ENCODE measurements around the gene KATNIP.

The KATNIP gene

DNA sequence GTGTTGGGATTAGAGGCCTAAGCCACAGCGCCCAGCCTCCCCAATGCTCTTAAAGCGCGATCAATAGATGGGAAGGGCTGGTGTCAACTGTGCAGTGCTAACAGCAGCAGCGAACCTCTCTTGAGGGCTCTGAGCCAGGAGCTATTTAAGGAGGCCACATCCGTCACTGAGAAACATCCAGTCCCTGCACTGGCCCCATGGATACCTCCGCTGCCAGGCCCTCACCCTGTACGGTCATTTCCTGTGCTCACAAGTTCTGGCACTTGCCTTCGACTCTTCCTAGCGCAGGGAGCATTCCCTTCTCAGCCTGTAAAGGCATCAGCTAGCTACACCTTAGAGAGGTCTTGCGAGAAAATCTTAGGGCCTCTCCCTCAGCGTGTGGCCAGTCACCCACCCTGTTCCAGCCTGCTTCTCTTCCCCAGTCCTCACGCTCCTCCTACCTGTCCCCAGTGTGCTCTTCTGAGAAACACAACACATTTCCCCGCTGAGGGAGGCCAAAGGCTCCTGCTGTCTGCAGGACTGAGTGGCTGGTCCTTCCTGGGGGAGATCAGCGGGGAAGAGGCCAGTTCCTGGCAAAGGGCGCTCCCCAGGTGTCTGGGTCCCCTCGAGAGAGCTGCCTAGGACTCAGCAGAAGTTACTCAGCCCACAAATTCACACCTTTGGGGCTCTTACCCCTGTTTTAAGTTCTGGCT, 28.8 kb upstream of the KATNIP start:
- H3K4me3 ChIP-seq (ENCODE audit: control insufficient read depth, low read depth, low read length) = no peak overlapping the region
- no peak for DNase-seq (ENCODE audit: low read depth)
- TF ChIP-seq, protein P1, sequence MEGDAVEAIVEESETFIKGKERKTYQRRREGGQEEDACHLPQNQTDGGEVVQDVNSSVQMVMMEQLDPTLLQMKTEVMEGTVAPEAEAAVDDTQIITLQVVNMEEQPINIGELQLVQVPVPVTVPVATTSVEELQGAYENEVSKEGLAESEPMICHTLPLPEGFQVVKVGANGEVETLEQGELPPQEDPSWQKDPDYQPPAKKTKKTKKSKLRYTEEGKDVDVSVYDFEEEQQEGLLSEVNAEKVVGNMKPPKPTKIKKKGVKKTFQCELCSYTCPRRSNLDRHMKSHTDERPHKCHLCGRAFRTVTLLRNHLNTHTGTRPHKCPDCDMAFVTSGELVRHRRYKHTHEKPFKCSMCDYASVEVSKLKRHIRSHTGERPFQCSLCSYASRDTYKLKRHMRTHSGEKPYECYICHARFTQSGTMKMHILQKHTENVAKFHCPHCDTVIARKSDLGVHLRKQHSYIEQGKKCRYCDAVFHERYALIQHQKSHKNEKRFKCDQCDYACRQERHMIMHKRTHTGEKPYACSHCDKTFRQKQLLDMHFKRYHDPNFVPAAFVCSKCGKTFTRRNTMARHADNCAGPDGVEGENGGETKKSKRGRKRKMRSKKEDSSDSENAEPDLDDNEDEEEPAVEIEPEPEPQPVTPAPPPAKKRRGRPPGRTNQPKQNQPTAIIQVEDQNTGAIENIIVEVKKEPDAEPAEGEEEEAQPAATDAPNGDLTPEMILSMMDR (conservative IDR thresholded peaks at IDR 0.05; ENCODE audit: control insufficient read depth, insufficient read depth, low read depth, low read length) = no peak

DNA sequence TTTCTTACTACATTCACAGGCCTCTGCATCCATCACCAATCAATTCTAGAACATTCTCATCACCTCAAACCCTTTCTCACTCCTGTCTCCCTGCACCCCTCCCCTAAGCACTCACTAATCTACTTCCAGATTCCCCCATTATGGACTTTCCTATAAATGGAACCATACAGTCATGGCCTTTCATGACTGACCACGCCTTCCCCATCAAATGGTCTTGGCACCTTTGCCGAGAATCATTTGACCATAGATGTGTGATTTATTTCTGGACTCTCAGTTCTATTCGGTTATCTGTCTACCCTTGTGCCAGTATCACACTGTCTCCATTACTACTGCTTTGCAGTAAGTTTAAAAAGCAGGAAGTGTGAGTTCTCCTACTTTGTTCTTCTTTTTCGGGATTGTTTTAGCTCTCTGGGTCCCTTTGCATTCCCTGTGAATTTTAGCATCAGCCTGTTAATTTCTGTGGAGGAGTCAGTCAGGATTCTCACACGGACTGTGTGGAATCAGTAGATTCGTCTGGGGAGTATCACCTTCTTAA, 27.7 kb upstream of the KATNIP start:
- TF ChIP-seq, protein P1 (conservative IDR thresholded peaks at IDR 0.05; ENCODE audit: control insufficient read depth, insufficient read depth, low read depth, low read length) = no peak
- DNase-seq (ENCODE audit: low read depth) = no peak
- no peak overlapping the region for H3K4me3 ChIP-seq (ENCODE audit: control insufficient read depth, low read depth, low read length)

DNA sequence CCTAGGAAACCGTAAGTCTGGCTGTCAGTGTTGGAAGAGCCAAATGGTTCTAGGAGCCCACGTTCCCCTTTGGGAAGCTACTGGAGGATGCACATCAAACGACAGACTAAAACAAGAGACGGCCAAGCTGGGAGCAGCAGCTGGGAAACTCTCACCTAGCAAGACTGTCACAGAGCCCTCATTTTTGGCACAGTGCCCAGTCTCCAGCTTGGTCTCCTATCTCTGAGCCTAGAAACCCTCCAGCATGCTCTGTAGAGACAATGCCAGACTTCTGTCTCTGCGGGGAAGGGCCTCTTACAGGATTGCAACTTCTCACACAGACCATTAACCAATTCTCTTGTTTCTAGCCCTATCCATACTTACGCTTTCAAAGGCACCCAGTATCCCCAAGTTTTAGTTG, 23.8 kb upstream of the KATNIP start:
- DNase-seq (ENCODE audit: low read depth) = no peak
- TF ChIP-seq, protein P1 (conservative IDR thresholded peaks at IDR 0.05; ENCODE audit: control insufficient read depth, insufficient read depth, low read depth, low read length) = no peak
- H3K4me3 ChIP-seq (ENCODE audit: control insufficient read depth, low read depth, low read length) = no peak overlapping the region

DNA sequence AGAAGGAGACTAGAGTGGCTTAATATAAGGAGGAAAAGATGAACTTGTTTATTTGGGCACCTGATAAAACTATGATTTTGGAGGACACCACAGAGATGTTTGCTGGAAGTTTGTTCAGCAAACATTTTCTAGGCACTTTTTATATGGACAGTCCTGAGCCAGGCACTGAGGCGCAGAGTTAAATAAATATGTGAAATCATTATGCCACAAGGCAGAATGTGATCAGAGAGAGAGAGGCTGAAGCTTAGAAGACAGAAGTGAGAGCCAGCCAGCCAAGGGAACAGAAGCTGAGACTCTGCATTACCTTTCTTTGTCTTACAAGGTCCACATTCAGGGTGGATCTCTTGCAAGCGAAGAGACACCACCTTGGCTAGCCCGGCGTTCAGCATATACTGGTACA, 21.6 kb upstream of the KATNIP start:
- no peak for DNase-seq (ENCODE audit: low read depth)
- TF ChIP-seq, protein P1 (conservative IDR thresholded peaks at IDR 0.05; ENCODE audit: control insufficient read depth, insufficient read depth, low read depth, low read length) = no peak
- no peak overlapping the region for H3K4me3 ChIP-seq (ENCODE audit: control insufficient read depth, low read depth, low read length)

DNA sequence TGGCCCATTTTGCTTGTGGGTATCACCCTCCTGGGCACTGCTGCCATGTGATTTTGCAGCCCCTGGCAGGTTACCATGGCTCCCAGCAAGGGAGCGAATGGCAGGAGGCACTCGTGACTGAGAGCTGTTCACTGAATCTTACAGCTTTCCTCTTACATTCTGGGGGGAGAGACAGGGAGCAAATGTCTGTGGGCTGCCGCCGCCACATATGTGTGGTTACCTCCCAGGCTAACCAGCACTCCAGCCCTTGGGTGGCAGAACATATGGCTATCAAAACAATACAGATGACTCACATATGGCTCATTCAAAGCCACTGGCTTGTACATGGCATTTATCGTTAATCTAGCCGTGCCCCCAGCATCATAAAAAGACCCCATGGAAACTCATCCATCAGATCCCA, 20.0 kb upstream of the KATNIP start:
- TF ChIP-seq, protein P1 (conservative IDR thresholded peaks at IDR 0.05; ENCODE audit: control insufficient read depth, insufficient read depth, low read depth, low read length) = no peak
- no peak overlapping the region for H3K4me3 ChIP-seq (ENCODE audit: control insufficient read depth, low read depth, low read length)
- peak; percentile 76 for DNase-seq (ENCODE audit: low read depth)

DNA sequence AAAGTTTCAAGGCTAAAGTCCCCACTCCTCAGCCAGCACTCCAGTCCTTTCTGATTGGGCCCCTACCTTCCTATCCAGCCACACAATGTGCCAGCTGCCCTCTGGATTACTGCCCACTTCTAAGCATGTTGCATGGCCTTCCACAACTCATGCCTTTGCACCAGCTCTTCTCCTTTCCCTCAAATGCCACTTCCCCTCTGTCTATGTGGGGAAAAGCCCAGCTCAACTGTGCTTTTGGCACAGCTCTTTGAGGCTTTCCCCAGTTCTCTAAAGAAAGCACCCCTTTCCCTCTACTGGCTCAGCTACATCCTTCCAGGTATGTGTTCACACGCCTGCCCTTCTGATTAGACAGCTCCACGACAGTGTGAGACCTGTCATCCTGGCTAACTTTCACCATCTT, 18.8 kb upstream of the KATNIP start:
- DNase-seq (ENCODE audit: low read depth) = no peak
- TF ChIP-seq, protein P1 (conservative IDR thresholded peaks at IDR 0.05; ENCODE audit: control insufficient read depth, insufficient read depth, low read depth, low read length) = no peak
- no peak overlapping the region for H3K4me3 ChIP-seq (ENCODE audit: control insufficient read depth, low read depth, low read length)

Data from fibroblast of mammary gland (primary cell).